ENCODE data around the gene NAA35. TPM values are rescaled to one million over a fixed set of nuclear protein-coding genes. Genes with fewer than 3 reads are reported as not detected.

The NAA35 gene
- total and polyA plus RNA-seq, 2 experiments from 2014 or later, result 29.2 to 31.6 TPM

- TF ChIP-seq POLR2AphosphoS5 (IDR thresholded peaks at IDR 0.05; ENCODE audit: low read depth) (no peak), REST (IDR thresholded peaks at IDR 0.05; ENCODE audit: unreplicated experiment) (no peak), EZH2phosphoT487 (IDR thresholded peaks at IDR 0.05; ENCODE audit: unreplicated experiment) (no peak), ZNF331 (CRISPR knock-in tag; IDR thresholded peaks at IDR 0.05; ENCODE audit: low read depth) (no peak), JUNB (IDR thresholded peaks at IDR 0.05; ENCODE audit: unreplicated experiment) (no peak), ETS1 (IDR thresholded peaks at IDR 0.05) (no peak), NANOG (IDR thresholded peaks at IDR 0.05; ENCODE audit: borderline replicate concordance) (no peak), ZNF114 (CRISPR knock-in tag; IDR thresholded peaks at IDR 0.05) (no peak), CREB1 (CRISPR knock-in tag; IDR thresholded peaks at IDR 0.05; ENCODE audit: low read depth) (no peak), STAT1 (IDR thresholded peaks at IDR 0.05; ENCODE audit: unreplicated experiment) (no peak), ZNF462 (CRISPR knock-in tag; IDR thresholded peaks at IDR 0.05) (no peak), CTCF (conservative IDR thresholded peaks at IDR 0.05; ENCODE audit: low read depth in 2 of 2) (no peak), EZH2 (IDR thresholded peaks at IDR 0.05; ENCODE audit: low read depth, unreplicated experiment) (no peak)
- no peaks in the 10 kb centered on the region for H3K27me3 ChIP-seq (ENCODE audit: insufficient read depth)
- H3K36me3 ChIP-seq (ENCODE audit: insufficient read depth), result peaks cover 25% of the 10 kb centered on the region; the same call in 1 of the 2 replicates
- 0 out of 2 replicates have a peak, but pooled peaks cover 15% of the 10 kb centered on the region for H4K20me1 ChIP-seq (replicated peaks; ENCODE audit: insufficient read depth)
- Mint-ChIP-seq H3K4me1 (peaks cover 3% of the 10 kb centered on the region; the same call in 1 of the 3 replicates), H3K36me3 (ENCODE audit: low read depth) (peaks cover 8% of the 10 kb centered on the region), H3K27me3 (ENCODE audit: insufficient read depth, low read depth, poor library complexity) (peaks cover 2% of the 10 kb centered on the region), H3K27ac (peak overlapping the region; percentile 85), H3K9me3 (peaks cover 3% of the 10 kb centered on the region; the same call in 1 of the 3 replicates), H3K4me3 (no peak overlapping the region)
- H3K4me2 ChIP-seq, result peak overlapping the region; percentile 87
- H2AFZ ChIP-seq, result peak overlapping the region; percentile 75; the same call in 1 of the 2 replicates
- H3K4me1 ChIP-seq (ENCODE audit: insufficient read depth), result peaks cover 7% of the 10 kb centered on the region; the same call in 1 of the 2 replicates
- H3K4me3 ChIP-seq, result peak overlapping the region; percentile 93
- no peaks in the 10 kb centered on the region for H3K9me2 ChIP-seq (ENCODE audit: insufficient read depth)
- DNase-seq (ENCODE audit: low spot score), result peak; percentile 55
- H3F3A ChIP-seq (replicated peaks; ENCODE audit: low read depth), result no peaks in the 10 kb centered on the region; the same call in 1 of the 2 replicates
- ATAC-seq, result no peak
- peak overlapping the region; percentile 88 for H3K27ac ChIP-seq (ENCODE audit: low read depth)
- peaks cover 51% of the 10 kb centered on the region for H3K79me2 ChIP-seq (replicated peaks; ENCODE audit: insufficient read depth)
Measured at GRCh38 chr9:85941622-85941940, 635 bp downstream of the NAA35 start.

Data from GM23338 (cell line).